22Rv1 (cell line): ENCODE results near the gene ACKR3.

ENCODE experiments used
- H3K27ac ChIP-seq: fragments of 450-650 bp; 2 replicates; pipeline ENCODE4 v1.5.1; 2017
- ZFX ChIP-seq: fragments of 450-650 bp; IDR thresholded peaks from 2 replicates; pipeline ENCODE4 v1.6.1; 2017; ENCODE audit warnings: antibody characterized with exemption, borderline replicate concordance
- TF ChIP-seq, protein P1 (sequence below): fragments of 450-650 bp; IDR thresholded peaks from 2 replicates; pipeline ENCODE4 v1.5.1; 2017; ENCODE audit warnings: mild to moderate bottlenecking

The ACKR3 gene

DNA sequence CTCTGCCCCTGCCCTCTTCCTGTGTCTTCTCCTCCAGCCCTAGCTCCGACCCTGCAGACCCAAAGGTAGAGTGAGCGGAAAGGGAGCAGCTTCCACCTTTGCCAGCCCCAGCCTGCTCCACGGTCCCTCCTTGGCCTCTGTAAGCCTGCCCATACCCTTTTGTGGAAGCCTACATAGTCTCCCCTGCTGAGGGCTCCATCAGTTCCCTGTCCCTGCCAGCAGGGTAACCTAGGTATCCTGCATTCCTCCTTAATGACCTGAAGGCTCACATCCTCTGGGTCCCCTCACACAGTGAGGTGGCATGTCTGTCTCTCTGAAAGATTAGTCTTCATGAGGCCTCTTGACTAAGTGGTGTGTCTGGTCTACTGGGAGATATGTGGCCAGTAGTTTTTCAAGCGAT lies 20.5 kb upstream of the ACKR3 start:
- no peak for TF ChIP-seq ZFX
- TF ChIP-seq, protein P1, sequence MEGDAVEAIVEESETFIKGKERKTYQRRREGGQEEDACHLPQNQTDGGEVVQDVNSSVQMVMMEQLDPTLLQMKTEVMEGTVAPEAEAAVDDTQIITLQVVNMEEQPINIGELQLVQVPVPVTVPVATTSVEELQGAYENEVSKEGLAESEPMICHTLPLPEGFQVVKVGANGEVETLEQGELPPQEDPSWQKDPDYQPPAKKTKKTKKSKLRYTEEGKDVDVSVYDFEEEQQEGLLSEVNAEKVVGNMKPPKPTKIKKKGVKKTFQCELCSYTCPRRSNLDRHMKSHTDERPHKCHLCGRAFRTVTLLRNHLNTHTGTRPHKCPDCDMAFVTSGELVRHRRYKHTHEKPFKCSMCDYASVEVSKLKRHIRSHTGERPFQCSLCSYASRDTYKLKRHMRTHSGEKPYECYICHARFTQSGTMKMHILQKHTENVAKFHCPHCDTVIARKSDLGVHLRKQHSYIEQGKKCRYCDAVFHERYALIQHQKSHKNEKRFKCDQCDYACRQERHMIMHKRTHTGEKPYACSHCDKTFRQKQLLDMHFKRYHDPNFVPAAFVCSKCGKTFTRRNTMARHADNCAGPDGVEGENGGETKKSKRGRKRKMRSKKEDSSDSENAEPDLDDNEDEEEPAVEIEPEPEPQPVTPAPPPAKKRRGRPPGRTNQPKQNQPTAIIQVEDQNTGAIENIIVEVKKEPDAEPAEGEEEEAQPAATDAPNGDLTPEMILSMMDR: no peak
- no peak overlapping the region for H3K27ac ChIP-seq

GRCh38 chr2:236550290-236550689 lies 19.3 kb upstream of the ACKR3 start:
- H3K27ac ChIP-seq: no peak overlapping the region
- TF ChIP-seq, protein P1: no peak
- TF ChIP-seq ZFX: no peak

DNA sequence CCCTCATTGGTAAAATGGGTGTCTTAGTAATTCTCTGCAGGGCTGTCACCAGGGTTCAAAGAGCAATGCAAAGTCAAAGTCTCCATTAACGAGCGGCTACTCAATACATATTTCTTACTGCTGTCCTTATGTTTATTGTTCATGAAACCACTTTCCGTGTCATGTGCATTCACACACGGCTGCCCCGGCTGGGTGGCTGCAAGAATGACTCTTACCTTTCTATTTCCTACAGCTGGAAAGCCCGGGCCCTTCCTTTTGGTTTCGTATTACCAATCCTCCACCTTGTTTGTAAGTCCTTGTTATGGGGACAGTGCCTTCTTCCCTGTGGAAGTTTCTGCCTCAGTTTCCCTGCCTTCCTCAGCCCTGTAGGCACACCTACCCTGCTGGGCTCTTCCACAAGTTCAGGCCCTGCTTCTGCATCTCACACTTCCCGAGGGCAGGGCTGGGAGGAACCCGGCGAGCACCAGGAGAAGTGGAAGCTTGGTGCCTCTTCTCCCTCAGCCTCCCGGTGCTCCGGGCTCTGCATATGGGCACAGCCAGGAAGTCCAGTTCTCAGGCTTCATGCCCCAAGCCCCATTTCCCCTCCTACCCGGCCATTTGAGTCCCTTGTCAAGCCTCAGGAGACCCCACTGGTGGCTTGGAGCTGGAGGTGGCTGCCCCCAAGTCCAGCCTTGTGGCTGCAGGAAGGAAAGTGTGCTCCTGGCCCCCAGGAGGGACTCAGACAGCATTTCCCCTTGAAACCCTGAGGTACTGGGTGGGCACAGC lies 18.7 kb upstream of the ACKR3 start:
- TF ChIP-seq, protein P1: no peak
- TF ChIP-seq ZFX: no peak
- H3K27ac ChIP-seq: no peak overlapping the region

GRCh38 chr2:236551471-236552211 lies 18.0 kb upstream of the ACKR3 start:
- no peak overlapping the region for H3K27ac ChIP-seq
- TF ChIP-seq ZFX: no peak
- TF ChIP-seq, protein P1: no peak

GRCh38 chr2:236552212-236552542 lies 17.4 kb upstream of the ACKR3 start:
- TF ChIP-seq, protein P1: no peak
- TF ChIP-seq ZFX: no peak
- H3K27ac ChIP-seq: no peak overlapping the region

- no peak for TF ChIP-seq ZFX
- TF ChIP-seq, protein P1: no peak
- no peak overlapping the region for H3K27ac ChIP-seq
Observed at GRCh38 chr2:236552581-236553363, 16.9 kb upstream of the ACKR3 start.
